ENCODE measurements around the gene HIF1AN. TPM values are rescaled to one million over a fixed set of nuclear protein-coding genes. Genes with fewer than 3 reads are reported as not detected.

The HIF1AN gene
- total RNA-seq, 4 donors from 2014 or later, result 21.6 to 25.7 (median 24.0) TPM

GRCh38 chr10:100551738-100552137, 16.0 kb downstream of the HIF1AN start:
- no peaks in the 10 kb centered on the region for H3K4me1 ChIP-seq
- in situ Hi-C loops (cut with MboI; ENCODE audit: low sequenced_read_pairs in 4 of 4), result no loop called here
- no peak for TF ChIP-seq CTCF (IDR thresholded peaks at IDR 0.05 in 4 of 5, conservative IDR thresholded peaks at IDR 0.05 in 1 of 5)
- no peak for TF ChIP-seq POLR2A (IDR thresholded peaks at IDR 0.05)
- ATAC-seq, result no peak
- intact Hi-C loops (cut with DNase I; ENCODE audit: low total_unique reads), result no loop called here
- H3K27me3 ChIP-seq, result no peaks in the 10 kb centered on the region
- no peak for DNase-seq
- no peak overlapping the region for H3K4me3 ChIP-seq
- H3K27ac ChIP-seq, result no peak overlapping the region
- no peaks in the 10 kb centered on the region for H3K9me3 ChIP-seq
- H3K36me3 ChIP-seq, result peaks cover 0 to 38% of the 10 kb centered on the region in 2 donors

GRCh38 chr10:100553929-100554328, 18.2 kb downstream of the HIF1AN start:
- peaks cover 0 to 16% of the 10 kb centered on the region in 2 donors for H3K36me3 ChIP-seq
- no peaks in the 10 kb centered on the region for H3K27me3 ChIP-seq
- DNase-seq, result no peak
- TF ChIP-seq CTCF (IDR thresholded peaks at IDR 0.05 in 4 of 5, conservative IDR thresholded peaks at IDR 0.05 in 1 of 5) (no peak), POLR2A (IDR thresholded peaks at IDR 0.05) (no peak)
- intact Hi-C loops (cut with DNase I; ENCODE audit: low total_unique reads), result no loop called here
- in situ Hi-C loops (cut with MboI; ENCODE audit: low sequenced_read_pairs in 4 of 4), result no loop called here
- no peak overlapping the region for H3K27ac ChIP-seq
- ATAC-seq, result no peak
- H3K4me3 ChIP-seq, result no peak overlapping the region
- H3K9me3 ChIP-seq, result no peaks in the 10 kb centered on the region
- no peaks in the 10 kb centered on the region for H3K4me1 ChIP-seq

- H3K4me3 ChIP-seq, result no peak overlapping the region
- DNase-seq (no peak), ATAC-seq (no peak)
- no peak overlapping the region for H3K27ac ChIP-seq
- in situ Hi-C loops (cut with MboI; ENCODE audit: low sequenced_read_pairs in 4 of 4) (no loop called here), intact Hi-C loops (cut with DNase I; ENCODE audit: low total_unique reads) (no loop called here)
- no peaks in the 10 kb centered on the region for H3K9me3 ChIP-seq
- no peaks in the 10 kb centered on the region for H3K4me1 ChIP-seq
- TF ChIP-seq POLR2A (IDR thresholded peaks at IDR 0.05), result no peak
- no peak for TF ChIP-seq CTCF (IDR thresholded peaks at IDR 0.05 in 4 of 5, conservative IDR thresholded peaks at IDR 0.05 in 1 of 5)
- H3K27me3 ChIP-seq, result no peaks in the 10 kb centered on the region
- peaks cover 0 to 10% of the 10 kb centered on the region in 2 donors for H3K36me3 ChIP-seq
Observed at GRCh38 chr10:100554902-100555301, 19.2 kb downstream of the HIF1AN start.

- H3K4me1 ChIP-seq, result peaks cover 10 to 14% of the 10 kb centered on the region in 2 donors
- ATAC-seq (no peak), DNase-seq (no peak)
- intact Hi-C loops (cut with DNase I; ENCODE audit: low total_unique reads), result loop anchor here (2.0 kb wide), 1 partner anchor 319 kb away; no protein-coding TSS in a partner anchor
- H3K27ac ChIP-seq, result no peak overlapping the region
- peaks cover 31 to 39% (median 37%) of the 10 kb centered on the region in 3 donors for H3K27me3 ChIP-seq
- no peak for TF ChIP-seq POLR2A (IDR thresholded peaks at IDR 0.05)
- TF ChIP-seq CTCF (IDR thresholded peaks at IDR 0.05 in 4 of 5, conservative IDR thresholded peaks at IDR 0.05 in 1 of 5), result no peak
- no peaks in the 10 kb centered on the region for H3K36me3 ChIP-seq
- H3K9me3 ChIP-seq, result no peaks in the 10 kb centered on the region
- in situ Hi-C loops (cut with MboI; ENCODE audit: low sequenced_read_pairs in 4 of 4), result no loop called here
- H3K4me3 ChIP-seq, result no peak overlapping the region
Observed at GRCh38 chr10:100560248-100560647, 24.5 kb downstream of the HIF1AN start.

GRCh38 chr10:100561005-100561404, 25.3 kb downstream of the HIF1AN start:
- intact Hi-C loops (cut with DNase I; ENCODE audit: low total_unique reads) (loop anchor here (2.0 kb wide), 1 partner anchor 318 kb away; no protein-coding TSS in a partner anchor), in situ Hi-C loops (cut with MboI; ENCODE audit: low sequenced_read_pairs in 4 of 4) (no loop called here)
- H3K4me3 ChIP-seq, result no peak overlapping the region
- ATAC-seq (no peak), DNase-seq (no peak)
- H3K27ac ChIP-seq, result no peak overlapping the region
- H3K9me3 ChIP-seq, result no peaks in the 10 kb centered on the region
- H3K36me3 ChIP-seq, result no peaks in the 10 kb centered on the region
- TF ChIP-seq POLR2A (IDR thresholded peaks at IDR 0.05) (no peak), CTCF (IDR thresholded peaks at IDR 0.05 in 4 of 5, conservative IDR thresholded peaks at IDR 0.05 in 1 of 5) (no peak)
- peaks cover 31 to 44% (median 39%) of the 10 kb centered on the region in 3 donors for H3K27me3 ChIP-seq
- H3K4me1 ChIP-seq, result peaks cover 10 to 14% of the 10 kb centered on the region in 2 donors
